ENCODE measurements around the gene MRPL24. TPM values are rescaled to one million over a fixed set of nuclear protein-coding genes. Genes with fewer than 3 reads are reported as not detected.

Gene MRPL24
- total RNA-seq, 1 donor from 2014 or later, result 65.8 TPM

DNA sequence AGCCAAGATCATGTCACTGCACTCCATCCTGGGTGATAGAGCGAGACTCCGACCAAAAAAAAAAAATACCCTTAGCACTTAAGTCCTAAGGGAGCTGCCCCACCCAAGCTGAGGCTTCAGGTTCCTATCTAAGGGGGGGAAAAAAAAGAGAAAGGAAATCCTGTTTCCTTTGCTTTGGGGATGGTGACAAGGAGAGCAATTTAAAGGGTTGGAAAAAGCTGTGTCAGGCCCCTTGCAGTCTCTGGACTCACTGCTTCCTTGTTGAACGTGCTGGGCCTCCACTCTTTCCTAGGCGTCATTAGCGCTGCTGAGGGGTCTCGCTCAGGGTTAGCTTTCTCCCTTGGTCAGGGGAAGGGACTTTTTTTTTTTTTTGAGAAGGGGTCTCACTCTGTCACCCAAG lies 44.6 kb upstream of the MRPL24 start:
- POLR2A ChIA-PET, result interaction anchor here (0.7 kb wide), 1 partner anchor 18 kb away, joined by 3 read pairs; the partner anchor contains the start of gene PRCC
- no peak for ATAC-seq (ENCODE audit: low read depth)
- no peaks in the 10 kb centered on the region for H3K9me3 Mint-ChIP-seq
- no peaks in the 10 kb centered on the region for H3K27me3 Mint-ChIP-seq
- H3K4me3 Mint-ChIP-seq, result no peak overlapping the region
- H3K36me3 Mint-ChIP-seq (ENCODE audit: low read depth), result peaks cover 78% of the 10 kb centered on the region
- H3K4me1 Mint-ChIP-seq, result peaks cover 7% of the 10 kb centered on the region
- DNase-seq, result no peak
- TF ChIP-seq, protein P1, sequence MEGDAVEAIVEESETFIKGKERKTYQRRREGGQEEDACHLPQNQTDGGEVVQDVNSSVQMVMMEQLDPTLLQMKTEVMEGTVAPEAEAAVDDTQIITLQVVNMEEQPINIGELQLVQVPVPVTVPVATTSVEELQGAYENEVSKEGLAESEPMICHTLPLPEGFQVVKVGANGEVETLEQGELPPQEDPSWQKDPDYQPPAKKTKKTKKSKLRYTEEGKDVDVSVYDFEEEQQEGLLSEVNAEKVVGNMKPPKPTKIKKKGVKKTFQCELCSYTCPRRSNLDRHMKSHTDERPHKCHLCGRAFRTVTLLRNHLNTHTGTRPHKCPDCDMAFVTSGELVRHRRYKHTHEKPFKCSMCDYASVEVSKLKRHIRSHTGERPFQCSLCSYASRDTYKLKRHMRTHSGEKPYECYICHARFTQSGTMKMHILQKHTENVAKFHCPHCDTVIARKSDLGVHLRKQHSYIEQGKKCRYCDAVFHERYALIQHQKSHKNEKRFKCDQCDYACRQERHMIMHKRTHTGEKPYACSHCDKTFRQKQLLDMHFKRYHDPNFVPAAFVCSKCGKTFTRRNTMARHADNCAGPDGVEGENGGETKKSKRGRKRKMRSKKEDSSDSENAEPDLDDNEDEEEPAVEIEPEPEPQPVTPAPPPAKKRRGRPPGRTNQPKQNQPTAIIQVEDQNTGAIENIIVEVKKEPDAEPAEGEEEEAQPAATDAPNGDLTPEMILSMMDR (IDR thresholded peaks at IDR 0.05), result no peak
- intact Hi-C loops (cut with micrococcal nuclease), result no loop called here
- no peak overlapping the region for H3K27ac Mint-ChIP-seq
- CTCF ChIA-PET, result no interaction called here

DNA sequence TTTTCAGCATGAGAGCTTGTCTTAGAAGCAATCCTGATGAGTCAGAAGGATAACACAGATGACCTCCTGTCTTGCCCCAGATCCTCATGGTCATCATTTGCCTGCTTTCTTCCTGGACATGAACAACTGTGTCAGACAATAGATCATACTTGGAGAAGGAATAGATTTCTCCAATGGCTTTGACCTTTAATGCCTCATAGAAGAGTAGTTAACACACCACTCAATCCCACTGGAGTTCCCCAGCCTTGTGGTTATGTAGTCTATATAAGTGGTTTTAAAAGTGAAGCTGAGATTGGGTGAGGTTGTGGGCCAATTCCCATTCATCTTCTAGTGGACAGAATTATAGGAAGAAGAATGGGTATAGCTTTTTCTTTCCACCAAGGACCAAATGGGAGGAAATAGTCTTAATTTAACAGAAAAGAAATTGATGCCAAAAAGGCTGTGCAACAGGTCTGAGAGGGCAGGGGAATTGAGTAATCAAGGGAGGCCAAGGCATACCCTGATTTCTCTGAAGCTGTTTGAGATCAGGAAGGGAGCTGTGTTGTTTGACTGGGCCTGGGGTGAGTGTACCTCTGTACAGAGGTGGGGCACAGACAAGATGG lies 40.8 kb upstream of the MRPL24 start:
- intact Hi-C loops (cut with micrococcal nuclease), result no loop called here
- H3K27ac Mint-ChIP-seq, result no peak overlapping the region
- peaks cover 20% of the 10 kb centered on the region for H3K4me1 Mint-ChIP-seq

DNA sequence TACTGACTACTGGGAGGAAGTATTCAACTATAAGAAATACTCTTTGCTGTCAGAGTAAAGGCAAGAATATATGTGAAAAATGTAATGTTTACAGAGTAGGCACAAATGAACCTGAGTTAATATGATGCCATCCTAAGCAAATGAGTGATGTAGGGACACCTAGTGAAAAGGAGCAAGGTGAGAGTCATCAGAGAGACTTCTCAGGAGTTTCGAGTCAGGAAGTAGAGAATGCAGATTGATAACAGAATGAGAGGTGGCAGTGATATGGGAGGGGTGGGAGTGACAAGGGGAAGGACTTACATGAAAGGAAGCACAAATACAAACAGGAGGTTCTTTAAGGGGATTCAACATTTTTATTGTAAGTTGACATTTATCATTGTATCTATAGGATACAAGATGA lies 36.7 kb upstream of the MRPL24 start:
- no peaks in the 10 kb centered on the region for H3K9me3 Mint-ChIP-seq
- H3K4me1 Mint-ChIP-seq, result peaks cover 39% of the 10 kb centered on the region
- TF ChIP-seq, protein P1 (IDR thresholded peaks at IDR 0.05), result no peak
- DNase-seq (no peak), ATAC-seq (ENCODE audit: low read depth) (no peak)
- POLR2A ChIA-PET, result no interaction called here
- no peak overlapping the region for H3K27ac Mint-ChIP-seq
- peaks cover 51% of the 10 kb centered on the region for H3K36me3 Mint-ChIP-seq (ENCODE audit: low read depth)
- H3K4me3 Mint-ChIP-seq, result no peak overlapping the region
- intact Hi-C loops (cut with micrococcal nuclease), result no loop called here
- CTCF ChIA-PET, result no interaction called here
- no peaks in the 10 kb centered on the region for H3K27me3 Mint-ChIP-seq

More for the DNA sequence above, 40.8 kb upstream of the MRPL24 start:
- ATAC-seq (ENCODE audit: low read depth) (no peak), DNase-seq (no peak)
- Mint-ChIP-seq H3K27me3 (no peaks in the 10 kb centered on the region), H3K36me3 (ENCODE audit: low read depth) (peaks cover 58% of the 10 kb centered on the region), H3K9me3 (no peaks in the 10 kb centered on the region), H3K4me3 (no peak overlapping the region)
- TF ChIP-seq, protein P1 (IDR thresholded peaks at IDR 0.05), result no peak
- CTCF ChIA-PET, result interaction anchor here (1.2 to 1.4 kb wide), 2 partner anchors 56 to 92 kb away, joined by 3 to 7 read pairs; no protein-coding TSS in a partner anchor
- POLR2A ChIA-PET, result no interaction called here

DNA sequence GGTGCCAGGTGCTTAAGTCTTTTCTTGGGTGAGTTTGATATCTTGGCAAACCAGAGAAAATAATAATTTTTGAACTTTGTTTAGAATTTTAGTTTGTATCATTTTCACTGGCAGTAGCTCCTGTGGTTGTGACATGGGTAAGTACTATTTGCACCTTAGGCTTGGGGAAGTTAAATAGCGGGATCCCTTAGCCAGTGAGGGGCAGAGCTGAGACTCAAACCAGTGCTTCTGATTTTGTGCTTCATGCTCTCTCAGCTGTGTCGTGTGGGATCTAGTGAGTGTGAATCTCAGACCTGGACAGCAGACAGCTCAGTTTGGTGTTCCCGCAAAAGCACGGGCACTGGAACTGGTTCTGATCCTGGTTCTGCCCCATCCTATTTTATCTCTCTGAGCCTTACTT lies 36.1 kb upstream of the MRPL24 start:
- Mint-ChIP-seq H3K4me3 (no peak overlapping the region), H3K27ac (no peak overlapping the region), H3K4me1 (peaks cover 46% of the 10 kb centered on the region), H3K27me3 (no peaks in the 10 kb centered on the region), H3K9me3 (no peaks in the 10 kb centered on the region), H3K36me3 (ENCODE audit: low read depth) (peaks cover 51% of the 10 kb centered on the region)
- ChIA-PET POLR2A (no interaction called here), CTCF (no interaction called here)
- TF ChIP-seq, protein P1 (IDR thresholded peaks at IDR 0.05), result no peak
- intact Hi-C loops (cut with micrococcal nuclease), result no loop called here
- ATAC-seq (ENCODE audit: low read depth) (no peak), DNase-seq (no peak)

DNA sequence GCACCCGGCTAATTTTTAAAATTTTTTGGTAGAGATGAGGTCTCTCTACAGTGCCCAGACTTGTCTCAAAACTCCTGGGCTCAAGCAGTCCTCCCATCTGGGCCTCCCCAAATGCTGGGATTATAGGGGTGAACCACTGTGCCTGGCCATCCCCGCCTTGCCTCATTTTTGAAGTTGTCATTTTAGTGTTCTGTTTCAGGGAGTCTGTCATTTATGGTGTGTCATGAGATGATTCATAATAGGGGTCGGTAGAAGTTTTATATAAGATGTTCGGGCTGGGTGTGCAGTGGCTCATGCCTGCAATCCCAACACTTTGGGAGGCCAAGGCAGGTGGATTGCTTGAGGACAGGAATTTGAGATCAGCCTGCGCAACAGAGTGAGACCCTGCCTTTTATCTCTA lies 34.9 kb upstream of the MRPL24 start:
- H3K27ac Mint-ChIP-seq, result no peak overlapping the region
- TF ChIP-seq, protein P1 (IDR thresholded peaks at IDR 0.05), result no peak
- H3K9me3 Mint-ChIP-seq, result no peaks in the 10 kb centered on the region
- H3K36me3 Mint-ChIP-seq (ENCODE audit: low read depth), result peaks cover 47% of the 10 kb centered on the region
- CTCF ChIA-PET, result no interaction called here
- intact Hi-C loops (cut with micrococcal nuclease), result no loop called here
- no peaks in the 10 kb centered on the region for H3K27me3 Mint-ChIP-seq
- POLR2A ChIA-PET, result no interaction called here
- DNase-seq (no peak), ATAC-seq (ENCODE audit: low read depth) (no peak)
- peaks cover 50% of the 10 kb centered on the region for H3K4me1 Mint-ChIP-seq
- no peak overlapping the region for H3K4me3 Mint-ChIP-seq

All from activated B cell treated with CpG ODN at 0.5 μM for 24 hours (primary cell).